Peyer's patch (tissue), 4 donors: ENCODE results near the gene PRR18. TPM values are rescaled to one million over a fixed set of nuclear protein-coding genes. Genes with fewer than 3 reads are reported as not detected.

Experiments
- DNase-seq, 3 donors: peaks; one replicate each; pipeline ENCODE4 v3.0.0-alpha.2; 2017 to 2019
- H3K27ac ChIP-seq, 4 donors: fragments of 200-600 bp; sonication (generic); one replicate each; pipeline ENCODE4 v1.5.1; 2016 to 2019
- H3K27me3 ChIP-seq, 2 donors: fragments of 200-600 bp; sonication (generic); one replicate each; pipeline ENCODE4 v1.5.1; 2019
- H3K36me3 ChIP-seq, 3 donors: fragments of 200-600 bp; sonication (generic); one replicate each; pipeline ENCODE4 v1.5.1; 2016 to 2019
- H3K4me1 ChIP-seq, 4 donors: fragments of 200-600 bp; sonication (generic); one replicate each; pipeline ENCODE4 v1.5.1; 2016 to 2019
- H3K4me3 ChIP-seq, 4 donors: fragments of 200-600 bp; sonication (generic); 1 replicate in 3 of 4; 2 replicates in 1 of 4; pipeline ENCODE4 v1.5.1; 2016 to 2019; ENCODE audit warnings: mild to moderate bottlenecking in 1 of 4
- H3K9me3 ChIP-seq, 4 donors: fragments of 200-600 bp; sonication (generic); one replicate each; pipeline ENCODE4 v1.5.1; 2016 to 2019; ENCODE audit warnings: mild to moderate bottlenecking in 1 of 4
- CTCF ChIP-seq, 6 experiments: fragments of 450-650 bp in 4 of 6; fragments of 200-600 bp in 2 of 6; sonication (generic) in 1 of 6; IDR thresholded peaks; one replicate each; pipeline ENCODE4 v1.5.1; 2017 to 2019; ENCODE audit warnings: antibody characterized with exemption in 6 of 6, mild to moderate bottlenecking in 3 of 6, moderate library complexity in 1 of 6
- POLR2A ChIP-seq, 2 donors: fragments of 450-650 bp; IDR thresholded peaks; one replicate each; pipeline ENCODE4 v1.5.1; 2017; ENCODE audit warnings: antibody characterized with exemption in 2 of 2, mild to moderate bottlenecking in 2 of 2, moderate library complexity in 2 of 2
- total RNA-seq, 4 donors: library from RNA; depleted of rRNA; stranded (reverse); fragments of >200 nt; gene quantifications; one replicate each; pipeline ENCODE4 v1.1.0, GENCODE V29; 2016

Gene PRR18
- total RNA-seq, 4 donors from 2014 or later: not detected

- Histone ChIP-seq H3K4me3 (no peak overlapping the region), H3K4me1 (peaks cover 0 to 25% (median 10%) of the 10 kb centered on the region in 4 donors), H3K9me3 (no peaks in the 10 kb centered on the region), H3K36me3 (no peaks in the 10 kb centered on the region), H3K27ac (no peak overlapping the region), H3K27me3 (no peaks in the 10 kb centered on the region)
- no peak for TF ChIP-seq POLR2A (IDR thresholded peaks at IDR 0.05)
- no peak for TF ChIP-seq CTCF (IDR thresholded peaks at IDR 0.05)
- no peak for DNase-seq
These were observed 36.0 kb upstream of the PRR18 start for GRCh38 chr6:166344240-166344639.

GRCh38 chr6:166343150-166343487 is 34.9 kb upstream of the PRR18 start:
- Histone ChIP-seq H3K36me3 (no peaks in the 10 kb centered on the region), H3K4me3 (peak overlapping the region; percentile 85 to 99 (median 90)), H3K4me1 (peaks cover 0 to 25% (median 10%) of the 10 kb centered on the region in 4 donors), H3K27ac (peak overlapping the region; percentile 86 to 98 (median 94)), H3K27me3 (no peaks in the 10 kb centered on the region), H3K9me3 (no peaks in the 10 kb centered on the region)
- no peak for TF ChIP-seq CTCF (IDR thresholded peaks at IDR 0.05)
- TF ChIP-seq POLR2A (IDR thresholded peaks at IDR 0.05): no peak
- no peak for DNase-seq

- DNase-seq: peak; percentile 89 to 96 (median 89)
- H3K4me1 ChIP-seq: peaks cover 0 to 25% (median 10%) of the 10 kb centered on the region in 4 donors
- H3K27me3 ChIP-seq: no peaks in the 10 kb centered on the region
- peak within 1 kb of the TSS; percentile 86 to 98 (median 94) for H3K27ac ChIP-seq
- no peaks in the 10 kb centered on the region for H3K9me3 ChIP-seq
- H3K4me3 ChIP-seq: peak within 1 kb of the TSS; percentile 85 to 99 (median 90)
- peaks cover 0 to 4% (median 0%) of the 10 kb centered on the region in 3 donors for H3K36me3 ChIP-seq
- TF ChIP-seq POLR2A (IDR thresholded peaks at IDR 0.05) (peak; percentile 71 to 85), CTCF (IDR thresholded peaks at IDR 0.05) (peak in 1 of 6 experiments; percentile 5)
These were observed 34.4 kb upstream of the PRR18 start, which contains the start of gene SFT2D1 for GRCh38 chr6:166342349-166343149. Gene SFT2D1, minus strand, starts transcription at chr6:166342545. Its CDS starts 64 bp downstream, at chr6:166342481.

- H3K4me3 ChIP-seq: peak overlapping the region; percentile 85 to 99 (median 90)
- TF ChIP-seq CTCF (IDR thresholded peaks at IDR 0.05): no peak
- TF ChIP-seq POLR2A (IDR thresholded peaks at IDR 0.05): no peak
- no peak for DNase-seq
- no peaks in the 10 kb centered on the region for H3K27me3 ChIP-seq
- H3K27ac ChIP-seq: peak overlapping the region; percentile 86 to 98 (median 94)
- peaks cover 0 to 25% (median 10%) of the 10 kb centered on the region in 4 donors for H3K4me1 ChIP-seq
- H3K36me3 ChIP-seq: peaks cover 0 to 8% (median 0%) of the 10 kb centered on the region in 3 donors
- no peaks in the 10 kb centered on the region for H3K9me3 ChIP-seq
These were observed 33.8 kb upstream of the PRR18 start for GRCh38 chr6:166341977-166342348.

GRCh38 chr6:166341464-166341863 is 33.3 kb upstream of the PRR18 start:
- DNase-seq: no peak
- Histone ChIP-seq H3K27ac (peak overlapping the region in 2 of 4 donors; percentile 93 to 98), H3K4me3 (peak overlapping the region; percentile 85 to 99 (median 90)), H3K9me3 (no peaks in the 10 kb centered on the region), H3K4me1 (peaks cover 0 to 25% (median 10%) of the 10 kb centered on the region in 4 donors), H3K27me3 (no peaks in the 10 kb centered on the region), H3K36me3 (peaks cover 0 to 13% (median 0%) of the 10 kb centered on the region in 3 donors)
- no peak for TF ChIP-seq CTCF (IDR thresholded peaks at IDR 0.05)
- no peak for TF ChIP-seq POLR2A (IDR thresholded peaks at IDR 0.05)
